ENCODE measurements around the gene OGFOD3. TPM values are rescaled to one million over a fixed set of nuclear protein-coding genes. Genes with fewer than 3 reads are reported as not detected.

OGFOD3 gene
- total RNA-seq, 2 donors from 2014 or later = 26.4 to 32.4 TPM

GRCh38 chr17:82353484-82353883, 64.9 kb downstream of the OGFOD3 start:
- H3K27me3 ChIP-seq = no peaks in the 10 kb centered on the region
- no peaks in the 10 kb centered on the region for H3K4me1 ChIP-seq
- no peak for TF ChIP-seq CTCF (IDR thresholded peaks at IDR 0.05)
- no peaks in the 10 kb centered on the region for H3K36me3 ChIP-seq
- no peak for DNase-seq (ENCODE audit: low spot score)
- H3K9me3 ChIP-seq = no peaks in the 10 kb centered on the region
- no peak overlapping the region for H3K4me3 ChIP-seq
- H3K27ac ChIP-seq = no peak overlapping the region

- H3K9me3 ChIP-seq = no peaks in the 10 kb centered on the region
- H3K36me3 ChIP-seq = no peaks in the 10 kb centered on the region
- DNase-seq (ENCODE audit: low spot score) = peak; percentile 90
- TF ChIP-seq CTCF (IDR thresholded peaks at IDR 0.05) = peak; percentile 95 to 99
- no peaks in the 10 kb centered on the region for H3K27me3 ChIP-seq
- H3K4me3 ChIP-seq = no peak overlapping the region
- no peaks in the 10 kb centered on the region for H3K4me1 ChIP-seq
- no peak overlapping the region for H3K27ac ChIP-seq
Measured at GRCh38 chr17:82351713-82352488, 66.5 kb downstream of the OGFOD3 start.

GRCh38 chr17:82351254-82351712, 67.1 kb downstream of the OGFOD3 start:
- Histone ChIP-seq H3K4me1 (no peaks in the 10 kb centered on the region), H3K9me3 (no peaks in the 10 kb centered on the region), H3K36me3 (no peaks in the 10 kb centered on the region), H3K27me3 (no peaks in the 10 kb centered on the region), H3K27ac (no peak overlapping the region), H3K4me3 (no peak overlapping the region)
- no peak for TF ChIP-seq CTCF (IDR thresholded peaks at IDR 0.05)
- no peak for DNase-seq (ENCODE audit: low spot score)

- no peak for TF ChIP-seq CTCF (IDR thresholded peaks at IDR 0.05)
- DNase-seq (ENCODE audit: low spot score) = no peak
- H3K27me3 ChIP-seq = no peaks in the 10 kb centered on the region
- H3K9me3 ChIP-seq = no peaks in the 10 kb centered on the region
- H3K27ac ChIP-seq = no peak overlapping the region
- H3K36me3 ChIP-seq = no peaks in the 10 kb centered on the region
- no peaks in the 10 kb centered on the region for H3K4me1 ChIP-seq
- no peak overlapping the region for H3K4me3 ChIP-seq
Measured at GRCh38 chr17:82350182-82351030, 68.0 kb downstream of the OGFOD3 start.

- no peaks in the 10 kb centered on the region for H3K27me3 ChIP-seq
- no peaks in the 10 kb centered on the region for H3K9me3 ChIP-seq
- no peak for DNase-seq (ENCODE audit: low spot score)
- H3K36me3 ChIP-seq = no peaks in the 10 kb centered on the region
- H3K27ac ChIP-seq = no peak overlapping the region
- no peak for TF ChIP-seq CTCF (IDR thresholded peaks at IDR 0.05)
- H3K4me3 ChIP-seq = no peak overlapping the region
- no peaks in the 10 kb centered on the region for H3K4me1 ChIP-seq
Measured at GRCh38 chr17:82349287-82349701, 69.1 kb downstream of the OGFOD3 start.
